Skeletal muscle satellite cell (primary cell): Measurements from ENCODE around the gene MISP3.
"Not testable (repeated sequence)": the region's sequence is repeated elsewhere in the genome, so short reads cannot be mapped to it uniquely, and the experiment has no call there.

Source experiments
- H3K27me3 ChIP-seq: 2 replicates; pipeline ENCODE4 v1.7.0; 2013; ENCODE audit warnings: low read length; ENCODE audit not compliant: control insufficient read depth, insufficient read depth
- H3K36me3 ChIP-seq: 2 replicates; pipeline ENCODE4 v1.7.0; 2013; ENCODE audit warnings: mild to moderate bottlenecking, control low read depth, low read length; ENCODE audit not compliant: insufficient read depth
- H3K4me1 ChIP-seq: 2 replicates; pipeline ENCODE4 v1.7.0; 2013; ENCODE audit warnings: low read length; ENCODE audit not compliant: control insufficient read depth, insufficient read depth
- H3K4me2 ChIP-seq: 2 replicates; pipeline ENCODE4 v1.7.0; 2013; ENCODE audit warnings: mild to moderate bottlenecking, low read length
- H3K4me3 ChIP-seq: 2 replicates; pipeline ENCODE4 v1.7.0; 2013; ENCODE audit warnings: low read length
- H3K9ac ChIP-seq: 2 replicates; pipeline ENCODE4 v1.7.0; 2013; ENCODE audit warnings: mild to moderate bottlenecking, low read depth, low read length, moderate library complexity
- H3K9me3 ChIP-seq: replicated peaks from 2 replicates; pipeline ENCODE4 v1.7.0; 2013; ENCODE audit warnings: mild to moderate bottlenecking, control low read depth, low read length

The MISP3 gene

GRCh38 chr19:14039181-14039580 lies 33.4 kb upstream of the MISP3 start:
- Histone ChIP-seq H3K4me1 (peaks cover 7% of the 10 kb centered on the region), H3K9ac (no peak overlapping the region), H3K4me3 (no peak overlapping the region), H3K4me2 (no peak overlapping the region), H3K36me3 (no peaks in the 10 kb centered on the region), H3K9me3 (no peaks in the 10 kb centered on the region), H3K27me3 (no peaks in the 10 kb centered on the region)

- peak overlapping the region; percentile 14 for H3K4me2 ChIP-seq
- not testable (repeated sequence) for H3K4me3 ChIP-seq, H3K9me3 ChIP-seq, H3K4me1 ChIP-seq, H3K36me3 ChIP-seq, H3K27me3 ChIP-seq, H3K9ac ChIP-seq
Measured at GRCh38 chr19:14042659-14043608, 29.7 kb upstream of the MISP3 start.

- H3K4me1 ChIP-seq, H3K4me2 ChIP-seq, H3K4me3 ChIP-seq, H3K9me3 ChIP-seq, H3K36me3 ChIP-seq, H3K9ac ChIP-seq, H3K27me3 ChIP-seq: not testable (repeated sequence)
Measured at GRCh38 chr19:14047866-14048265, 24.7 kb upstream of the MISP3 start.

GRCh38 chr19:14048443-14049153 lies 24.0 kb upstream of the MISP3 start:
- H3K9me3 ChIP-seq: no peaks in the 10 kb centered on the region
- H3K9ac ChIP-seq: no peak overlapping the region
- H3K4me2 ChIP-seq: no peak overlapping the region
- H3K36me3 ChIP-seq: no peaks in the 10 kb centered on the region
- no peak overlapping the region for H3K4me3 ChIP-seq
- no peaks in the 10 kb centered on the region for H3K27me3 ChIP-seq
- no peaks in the 10 kb centered on the region for H3K4me1 ChIP-seq

GRCh38 chr19:14050512-14050911 lies 22.1 kb upstream of the MISP3 start:
- H3K4me1 ChIP-seq: no peaks in the 10 kb centered on the region
- no peaks in the 10 kb centered on the region for H3K36me3 ChIP-seq
- no peak overlapping the region for H3K9ac ChIP-seq

GRCh38 chr19:14050961-14051360 lies 21.6 kb upstream of the MISP3 start:
- H3K27me3 ChIP-seq, H3K4me3 ChIP-seq, H3K4me1 ChIP-seq, H3K36me3 ChIP-seq, H3K9me3 ChIP-seq, H3K9ac ChIP-seq, H3K4me2 ChIP-seq: not testable (repeated sequence)

More at GRCh38 chr19:14050512-14050911, 22.1 kb upstream of the MISP3 start:
- Histone ChIP-seq H3K4me3 (no peak overlapping the region), H3K27me3 (no peaks in the 10 kb centered on the region), H3K9me3 (no peaks in the 10 kb centered on the region), H3K4me2 (no peak overlapping the region)

- H3K9me3 ChIP-seq: no peaks in the 10 kb centered on the region
- H3K27me3 ChIP-seq: no peaks in the 10 kb centered on the region
- no peak overlapping the region for H3K4me3 ChIP-seq
- no peak overlapping the region for H3K9ac ChIP-seq
- no peaks in the 10 kb centered on the region for H3K36me3 ChIP-seq
- no peaks in the 10 kb centered on the region for H3K4me1 ChIP-seq
- H3K4me2 ChIP-seq: no peak overlapping the region
Measured at GRCh38 chr19:14051980-14052379, 20.6 kb upstream of the MISP3 start.

GRCh38 chr19:14052470-14052869 lies 20.1 kb upstream of the MISP3 start:
- H3K27me3 ChIP-seq: no peaks in the 10 kb centered on the region
- H3K4me2 ChIP-seq: no peak overlapping the region
- no peak overlapping the region for H3K4me3 ChIP-seq
- H3K4me1 ChIP-seq: no peaks in the 10 kb centered on the region
- no peaks in the 10 kb centered on the region for H3K36me3 ChIP-seq
- no peaks in the 10 kb centered on the region for H3K9me3 ChIP-seq
- no peak overlapping the region for H3K9ac ChIP-seq

GRCh38 chr19:14053032-14053431 lies 19.6 kb upstream of the MISP3 start:
- no peak overlapping the region for H3K4me2 ChIP-seq
- no peak overlapping the region for H3K4me3 ChIP-seq
- no peaks in the 10 kb centered on the region for H3K4me1 ChIP-seq
- peaks cover under 1% of the 10 kb centered on the region for H3K27me3 ChIP-seq
- no peaks in the 10 kb centered on the region for H3K36me3 ChIP-seq
- no peaks in the 10 kb centered on the region for H3K9me3 ChIP-seq
- H3K9ac ChIP-seq: no peak overlapping the region

GRCh38 chr19:14053500-14053899 lies 19.1 kb upstream of the MISP3 start:
- Histone ChIP-seq H3K27me3 (peaks cover 6% of the 10 kb centered on the region), H3K4me2 (no peak overlapping the region)

GRCh38 chr19:14054099-14054498 lies 18.5 kb upstream of the MISP3 start:
- no peaks in the 10 kb centered on the region for H3K36me3 ChIP-seq
- H3K4me1 ChIP-seq: no peaks in the 10 kb centered on the region
- no peak overlapping the region for H3K4me3 ChIP-seq
- H3K9ac ChIP-seq: no peak overlapping the region
- no peak overlapping the region for H3K4me2 ChIP-seq
- H3K27me3 ChIP-seq: peaks cover 12% of the 10 kb centered on the region
- no peaks in the 10 kb centered on the region for H3K9me3 ChIP-seq

More at GRCh38 chr19:14053500-14053899, 19.1 kb upstream of the MISP3 start:
- no peak overlapping the region for H3K9ac ChIP-seq
- no peaks in the 10 kb centered on the region for H3K36me3 ChIP-seq
- H3K4me3 ChIP-seq: no peak overlapping the region
- H3K4me1 ChIP-seq: no peaks in the 10 kb centered on the region
- H3K9me3 ChIP-seq: no peaks in the 10 kb centered on the region
